Common myeloid progenitor, CD34-positive (primary cell): ENCODE data around the gene APOL5. TPM values are rescaled to one million over a fixed set of nuclear protein-coding genes. Genes with fewer than 3 reads are reported as not detected.
A peak's percentile ranks its signal among the peaks of the same experiment; 100 is the strongest.
"Not testable (repeated sequence)": the region's sequence is repeated elsewhere in the genome, so short reads cannot be mapped to it uniquely, and the experiment has no call there.

Experiments
- CTCF ChIA-PET: fragments of 350-600 bp; sonication (Branson Sonifier 250); formaldehyde crosslinking; loops from one replicate; lab custom pipeline; 2021; ENCODE audit warnings: antibody characterized with exemption; lab: Charles Lee
- POLR2A ChIA-PET: fragments of 350-600 bp; sonication (Branson Sonifier 250); formaldehyde crosslinking; loops from one replicate; lab custom pipeline; 2021; ENCODE audit warnings: antibody characterized with exemption; lab: Charles Lee
- DNase-seq, 3 donors: peaks; one replicate each; pipeline versions ENCODE4 v3.0.0 to v3.0.0-alpha.2; 2013
- H3K27ac ChIP-seq, 2 experiments: 1 replicate in 1 of 2; 2 replicates in 1 of 2; pipeline ENCODE4 v1.7.0; 2013; ENCODE audit warnings: inconsistent platforms in 2 of 2, low read length in 2 of 2, mild to moderate bottlenecking in 2 of 2, low read depth in 1 of 2, moderate library complexity in 1 of 2; ENCODE audit not compliant: severe bottlenecking in 2 of 2, insufficient read depth in 1 of 2, poor library complexity in 1 of 2
- H3K27me3 ChIP-seq, 5 experiments: replicated peaks in 2 of 5; 1 replicate in 3 of 5; 2 replicates in 2 of 5; pipeline versions ENCODE4 v1.6.1 to v1.7.0; 2013; ENCODE audit warnings: low read length in 4 of 5, mild to moderate bottlenecking in 2 of 5, moderate library complexity in 2 of 5, inconsistent platforms in 1 of 5; ENCODE audit not compliant: insufficient read depth in 5 of 5, control insufficient read depth in 4 of 5
- H3K36me3 ChIP-seq, 4 experiments: 1 replicate in 2 of 4; 2 replicates in 2 of 4; pipeline versions ENCODE4 v1.6.1 to v1.7.0; 2013; ENCODE audit warnings: low read length in 3 of 4, control low read depth in 1 of 4, mild to moderate bottlenecking in 1 of 4; ENCODE audit not compliant: control insufficient read depth in 4 of 4, insufficient read depth in 4 of 4
- H3K4me1 ChIP-seq, 4 experiments: 1 replicate in 3 of 4; 2 replicates in 1 of 4; pipeline versions ENCODE4 v1.6.1 to v1.7.1; 2013; ENCODE audit warnings: low read length in 3 of 4, mild to moderate bottlenecking in 3 of 4, control low read depth in 1 of 4, inconsistent platforms in 1 of 4, moderate library complexity in 1 of 4; ENCODE audit not compliant: control insufficient read depth in 4 of 4, insufficient read depth in 4 of 4; ENCODE audit errors: control extremely low read depth in 1 of 4
- H3K4me3 ChIP-seq, 7 experiments: 1 replicate in 4 of 7; 2 replicates in 3 of 7; pipeline versions ENCODE4 v1.5.1 to v1.7.0; 2013; ENCODE audit warnings: mild to moderate bottlenecking in 7 of 7, low read length in 6 of 7, moderate library complexity in 6 of 7, inconsistent platforms in 2 of 7, low read depth in 2 of 7, control low read depth in 1 of 7; ENCODE audit not compliant: insufficient read depth in 4 of 7, control insufficient read depth in 1 of 7; ENCODE audit errors: extremely low read depth in 1 of 7
- H3K9me3 ChIP-seq, 5 experiments: 1 replicate in 4 of 5; 2 replicates in 1 of 5; pipeline versions ENCODE4 v1.6.1 to v1.7.1; 2013; ENCODE audit warnings: low read length in 4 of 5, mild to moderate bottlenecking in 2 of 5, inconsistent platforms in 1 of 5, low read depth in 1 of 5, moderate library complexity in 1 of 5; ENCODE audit not compliant: control insufficient read depth in 4 of 5, insufficient read depth in 2 of 5; ENCODE audit errors: control extremely low read depth in 1 of 5
- WGBS: methylation state at CpG from one replicate; pipeline ENCODE4 v1.1.5; 2013; ENCODE audit not compliant: insufficient coverage; 5-methylcytosine and 5-hydroxymethylcytosine counted together
- polyA plus RNA-seq: library from polyadenylated mRNA; unstranded; fragments of 120-200 nt; gene quantifications from one replicate; pipeline ENCODE4 v1.2.1, GENCODE V29; 2013

Gene APOL5
- polyA plus RNA-seq: not detected

GRCh38 chr22:35717572-35717971, at the start of gene APOL5:
Gene APOL5, plus strand, starts transcription at chr22:35717872. Its CDS starts 0 bp downstream, at chr22:35717872.
- H3K9me3 ChIP-seq: peaks cover 0 to 6% (median 4%) of the 10 kb centered on the region in 5 experiments
- no peaks in the 10 kb centered on the region for H3K27me3 ChIP-seq
- no peak within 1 kb of the TSS for H3K4me3 ChIP-seq
- no peaks in the 10 kb centered on the region for H3K4me1 ChIP-seq
- POLR2A ChIA-PET: interaction anchor here (0.6 kb wide), 1 partner anchor 178 kb away, joined by 3 read pairs; no protein-coding TSS in a partner anchor
- DNase-seq: no peak
- H3K36me3 ChIP-seq: no peaks in the 10 kb centered on the region
- no CpG with 5 or more reads among the region's 3 CpGs for WGBS
- H3K27ac ChIP-seq: no peak within 1 kb of the TSS
- CTCF ChIA-PET: interaction anchor here (0.6 to 0.8 kb wide), 2 partner anchors 29 to 77 kb away, joined by 3 read pairs; no protein-coding TSS in a partner anchor

- POLR2A ChIA-PET: no interaction called here
- H3K4me1 ChIP-seq: no peaks in the 10 kb centered on the region
Measured at GRCh38 chr22:35674335-35674734, 43.3 kb upstream of the APOL5 start.

GRCh38 chr22:35676065-35676464, 41.6 kb upstream of the APOL5 start:
- H3K4me1 ChIP-seq, DNase-seq, H3K27ac ChIP-seq, H3K9me3 ChIP-seq, H3K4me3 ChIP-seq, CTCF ChIA-PET, POLR2A ChIA-PET, H3K36me3 ChIP-seq, H3K27me3 ChIP-seq: not testable (repeated sequence)
- 92% methylated on average over 1 of the region's 1 CpG for WGBS

More at GRCh38 chr22:35674335-35674734, 43.3 kb upstream of the APOL5 start:
- Histone ChIP-seq H3K4me3 (no peak overlapping the region), H3K9me3 (peaks cover 0 to 10% (median 3%) of the 10 kb centered on the region in 5 experiments), H3K36me3 (no peaks in the 10 kb centered on the region), H3K27me3 (no peaks in the 10 kb centered on the region), H3K27ac (no peak overlapping the region)
- no peak for DNase-seq
- CTCF ChIA-PET: no interaction called here

GRCh38 chr22:35677460-35678187, 40.0 kb upstream of the APOL5 start:
- H3K4me3 ChIP-seq: no peak overlapping the region
- WGBS: 92% methylated on average over 6 of the region's 7 CpGs
- ChIA-PET CTCF (no interaction called here), POLR2A (no interaction called here)
- no peaks in the 10 kb centered on the region for H3K36me3 ChIP-seq
- no peak for DNase-seq
- no peaks in the 10 kb centered on the region for H3K27me3 ChIP-seq
- H3K4me1 ChIP-seq: no peaks in the 10 kb centered on the region
- peaks cover 0 to 13% (median 5%) of the 10 kb centered on the region in 5 experiments for H3K9me3 ChIP-seq
- no peak overlapping the region for H3K27ac ChIP-seq

GRCh38 chr22:35678836-35679235, 38.8 kb upstream of the APOL5 start:
- WGBS: 86% methylated on average over 2 of the region's 2 CpGs
- Histone ChIP-seq H3K27ac (no peak overlapping the region), H3K9me3 (peaks cover 0 to 13% (median 3%) of the 10 kb centered on the region in 5 experiments), H3K4me1 (no peaks in the 10 kb centered on the region), H3K27me3 (no peaks in the 10 kb centered on the region), H3K36me3 (no peaks in the 10 kb centered on the region), H3K4me3 (no peak overlapping the region)
- POLR2A ChIA-PET: no interaction called here
- CTCF ChIA-PET: no interaction called here
- no peak for DNase-seq

GRCh38 chr22:35679492-35679891, 38.2 kb upstream of the APOL5 start:
- H3K4me1 ChIP-seq, H3K36me3 ChIP-seq, POLR2A ChIA-PET, H3K4me3 ChIP-seq, H3K27me3 ChIP-seq, H3K27ac ChIP-seq: not testable (repeated sequence)
- CTCF ChIA-PET: interaction anchor here (0.5 kb wide), 1 partner anchor 389 kb away, joined by 3 read pairs; no protein-coding TSS in a partner anchor
- WGBS: no CpG with 5 or more reads among the region's 4 CpGs
- DNase-seq: peak in 2 of 3 donors; percentile 31 to 44
- peaks cover 0 to 12% (median 3%) of the 10 kb centered on the region in 5 experiments for H3K9me3 ChIP-seq

GRCh38 chr22:35681454-35682052, 36.1 kb upstream of the APOL5 start:
- Histone ChIP-seq H3K4me3 (no peak overlapping the region), H3K9me3 (peaks cover 0 to 6% (median 3%) of the 10 kb centered on the region in 5 experiments), H3K4me1 (no peaks in the 10 kb centered on the region), H3K27ac (no peak overlapping the region), H3K27me3 (no peaks in the 10 kb centered on the region), H3K36me3 (no peaks in the 10 kb centered on the region)
- WGBS: 100% methylated on average over 1 of the region's 4 CpGs
- CTCF ChIA-PET: no interaction called here
- POLR2A ChIA-PET: no interaction called here
- no peak for DNase-seq
